H1 (cell line): ENCODE data around the gene PGD. TPM values are rescaled to one million over a fixed set of nuclear protein-coding genes. Genes with fewer than 3 reads are reported as not detected.

Experiments used
- CTCF ChIA-PET: fragments of 300-600 bp; sonication (Branson Sonifier 250); formaldehyde crosslinking; loops from one replicate; lab custom pipeline; 2021; ENCODE audit not compliant: partially characterized antibody; lab: Charles Lee
- POLR2A ChIA-PET: fragments of 300-600 bp; sonication (Branson Sonifier 250); formaldehyde crosslinking; loops from one replicate; lab custom pipeline; 2021; ENCODE audit warnings: inconsistent platforms; ENCODE audit not compliant: partially characterized antibody; lab: Charles Lee
- DNase-seq, 2 experiments: peaks; one replicate each; pipeline versions ENCODE4 v3.0.0 to v3.0.0-alpha.2; 2010 to 2022; ENCODE audit warnings: low spot score in 2 of 2, low read depth in 1 of 2, mixed read lengths in 1 of 2
- FAIRE-seq: peaks from 2 replicates; lab custom pipeline; 2011; peaks lifted over from hg19 to GRCh38; lab: Jason Lieb, UNC
- H2AFZ ChIP-seq: 2 replicates; pipeline ENCODE4 v1.8.1; 2012; ENCODE audit warnings: low read length, inconsistent platforms
- H2AK5ac ChIP-seq: 2 replicates; pipeline ENCODE4 v1.6.1; 2013; ENCODE audit warnings: low read depth, low read length
- H2BK120ac ChIP-seq: replicated peaks from 2 replicates; pipeline ENCODE3; 2013; ENCODE audit warnings: low read depth, low read length, inconsistent platforms
- H2BK12ac ChIP-seq: 2 replicates; pipeline ENCODE4 v1.6.1; 2013; ENCODE audit warnings: low read depth, low read length
- H2BK15ac ChIP-seq: 2 replicates; pipeline ENCODE4 v1.6.1; 2013; ENCODE audit warnings: low read length
- H2BK20ac ChIP-seq: 2 replicates; pipeline ENCODE4 v1.6.1; 2013; ENCODE audit warnings: low read length
- H2BK5ac ChIP-seq: 2 replicates; pipeline ENCODE4 v1.6.1; 2013; ENCODE audit warnings: low read depth, low read length
- H3K14ac ChIP-seq: 2 replicates; pipeline ENCODE4 v1.6.1; 2013; ENCODE audit warnings: inconsistent platforms; ENCODE audit not compliant: insufficient read length
- H3K18ac ChIP-seq: 2 replicates; pipeline ENCODE4 v1.6.1; 2013; ENCODE audit warnings: low read length; ENCODE audit errors: extremely low read depth
- H3K23ac ChIP-seq: 2 replicates; pipeline ENCODE4 v1.6.1; 2013; ENCODE audit warnings: inconsistent platforms; ENCODE audit not compliant: insufficient read length
- H3K23me2 ChIP-seq: 2 replicates; pipeline ENCODE4 v1.6.1; 2013; ENCODE audit warnings: low read depth, low read length
- H3K27ac ChIP-seq: 2 replicates; pipeline ENCODE4 v1.6.1; 2011; ENCODE audit warnings: low read depth, low read length, inconsistent platforms
- H3K27me3 ChIP-seq, 4 experiments: replicated peaks in 1 of 4; 1 replicate in 1 of 4; 2 replicates in 3 of 4; pipeline versions ENCODE4 v1.6.1 to v1.8.1; 2011 to 2013; ENCODE audit warnings: low read length in 3 of 4, mild to moderate bottlenecking in 3 of 4, inconsistent platforms in 2 of 4, mixed read lengths in 2 of 4, moderate library complexity in 1 of 4; ENCODE audit not compliant: control insufficient read depth in 3 of 4, insufficient read depth in 3 of 4; ENCODE audit errors: extremely low read depth in 1 of 4
- H3K36me3 ChIP-seq, 4 experiments: 2 replicates each; pipeline versions ENCODE4 v1.6.1 to v1.8.1; 2011 to 2013; ENCODE audit warnings: mild to moderate bottlenecking in 4 of 4, low read length in 3 of 4, moderate library complexity in 2 of 4, control low read depth in 1 of 4, inconsistent platforms in 1 of 4; ENCODE audit not compliant: insufficient read depth in 4 of 4, control insufficient read depth in 2 of 4
- H3K4ac ChIP-seq: replicated peaks from 2 replicates; pipeline ENCODE3; 2013; ENCODE audit warnings: low read length, low read depth, mixed read lengths, inconsistent platforms; ENCODE audit not compliant: insufficient read length
- H3K4me1 ChIP-seq, 4 experiments: replicated peaks in 1 of 4; 1 replicate in 1 of 4; 2 replicates in 3 of 4; pipeline versions ENCODE4 v1.6.1 to v1.8.1; 2011 to 2013; ENCODE audit warnings: low read length in 3 of 4, inconsistent platforms in 2 of 4, mixed read lengths in 1 of 4; ENCODE audit not compliant: insufficient read depth in 4 of 4, control insufficient read depth in 3 of 4
- H3K4me2 ChIP-seq, 2 experiments: 2 replicates each; pipeline versions ENCODE4 v1.6.1 to v1.8.1; 2011 to 2013; ENCODE audit warnings: low read depth in 2 of 2, low read length in 2 of 2, control low read depth in 1 of 2, inconsistent platforms in 1 of 2, mild to moderate bottlenecking in 1 of 2; ENCODE audit not compliant: insufficient read depth in 1 of 2
- H3K4me3 ChIP-seq, 4 experiments: fragments of 200-600, 300-600 bp in 1 of 4; sonication (generic), shearing (Covaris generic), sonication (Bioruptor Twin) in 1 of 4; 2 replicates each; pipeline versions ENCODE4 v1.5.1 to v1.8.1; 2011 to 2016; ENCODE audit warnings: low read length in 4 of 4, low read depth in 3 of 4, control low read depth in 2 of 4, inconsistent platforms in 2 of 4, mild to moderate bottlenecking in 2 of 4, mixed read lengths in 1 of 4, moderate library complexity in 1 of 4; ENCODE audit not compliant: insufficient read depth in 2 of 4; ENCODE audit errors: extremely low read depth in 1 of 4
- H3K56ac ChIP-seq: replicated peaks from 2 replicates; pipeline ENCODE3; 2013; ENCODE audit warnings: low read depth, mild to moderate bottlenecking, mixed read lengths, low read length, inconsistent platforms; ENCODE audit not compliant: insufficient read length
- H3K79me1 ChIP-seq: 2 replicates; pipeline ENCODE4 v1.6.1; 2013; ENCODE audit warnings: low read depth, low read length, control low read depth
- H3K79me2 ChIP-seq, 2 experiments: 2 replicates each; pipeline versions ENCODE4 v1.6.1 to v1.8.1; 2012 to 2013; ENCODE audit warnings: low read length in 2 of 2, mild to moderate bottlenecking in 2 of 2, inconsistent platforms in 1 of 2; ENCODE audit not compliant: insufficient read depth in 2 of 2, control insufficient read depth in 1 of 2
- H3K9ac ChIP-seq, 4 experiments: replicated peaks in 1 of 4; 1 replicate in 1 of 4; 2 replicates in 3 of 4; pipeline versions ENCODE4 v1.6.1 to v1.8.1; 2011 to 2013; ENCODE audit warnings: low read depth in 3 of 4, low read length in 3 of 4, control low read depth in 2 of 4, mild to moderate bottlenecking in 2 of 4, moderate library complexity in 2 of 4, inconsistent platforms in 1 of 4; ENCODE audit errors: extremely low read depth in 1 of 4
- H3K9me3 ChIP-seq, 2 experiments: 2 replicates each; pipeline versions ENCODE4 v1.6.1 to v1.8.1; 2012 to 2013; ENCODE audit warnings: mild to moderate bottlenecking in 2 of 2, moderate library complexity in 2 of 2, control low read depth in 1 of 2, inconsistent platforms in 1 of 2, low read depth in 1 of 2, low read length in 1 of 2, mixed read lengths in 1 of 2; ENCODE audit not compliant: insufficient read depth in 2 of 2
- H4K20me1 ChIP-seq, 2 experiments: replicated peaks in 1 of 2; 2 replicates each; pipeline versions ENCODE3 to v1.8.1; 2011 to 2013; ENCODE audit warnings: inconsistent platforms in 2 of 2, low read length in 2 of 2, mild to moderate bottlenecking in 1 of 2; ENCODE audit not compliant: insufficient read depth in 2 of 2, control insufficient read depth in 1 of 2
- H4K5ac ChIP-seq: 2 replicates; pipeline ENCODE4 v1.6.1; 2013; ENCODE audit warnings: low read length, low read depth, mixed read lengths, inconsistent platforms; ENCODE audit not compliant: insufficient read length
- H4K8ac ChIP-seq: 2 replicates; pipeline ENCODE4 v1.8.0; 2013; ENCODE audit warnings: mild to moderate bottlenecking, moderate library complexity, low read length, inconsistent platforms; ENCODE audit not compliant: insufficient read depth; ENCODE audit errors: extremely low read depth
- H4K91ac ChIP-seq: replicated peaks from 2 replicates; pipeline ENCODE3; 2013; ENCODE audit warnings: low read length, mixed read lengths, inconsistent platforms; ENCODE audit not compliant: insufficient read length
- CHD2 ChIP-seq: IDR thresholded peaks from 2 replicates; pipeline ENCODE4 v1.6.1; 2012; ENCODE audit warnings: low read length, improper control_type of control experiment
- CTBP2 ChIP-seq: IDR thresholded peaks from 2 replicates; pipeline ENCODE4 v1.7.0; 2011; ENCODE audit warnings: borderline replicate concordance, mild to moderate bottlenecking, moderate library complexity, mixed read lengths, low read length; ENCODE audit not compliant: insufficient read depth, insufficient read length
- HDAC2 ChIP-seq, 2 experiments: fragments of 300-600 bp in 1 of 2; sonication (generic) in 1 of 2; IDR thresholded peaks; 2 replicates each; pipeline ENCODE4 v1.6.1; 2011 to 2012; ENCODE audit warnings: low read depth in 2 of 2, low read length in 2 of 2, mild to moderate bottlenecking in 2 of 2, moderate library complexity in 2 of 2, borderline replicate concordance in 1 of 2, inconsistent platforms in 1 of 2
- JUND ChIP-seq: IDR thresholded peaks from 2 replicates; pipeline ENCODE4 v1.6.1; 2011; ENCODE audit warnings: mild to moderate bottlenecking, improper control_type of control experiment, low read length
- KDM1A ChIP-seq: fragments of 200-600, 300-600 bp; sonication (generic); IDR thresholded peaks from 2 replicates; pipeline ENCODE4 v1.7.1; 2016; ENCODE audit warnings: mild to moderate bottlenecking, low read length, borderline replicate concordance
- PHF8 ChIP-seq: fragments of 200-600 bp; sonication (generic); conservative IDR thresholded peaks from 2 replicates; pipeline ENCODE4 v1.7.1; 2012; ENCODE audit warnings: low read depth, mild to moderate bottlenecking, inconsistent platforms, low read length, moderate library complexity
- POLR2A ChIP-seq, 2 experiments: IDR thresholded peaks; 1 replicate in 1 of 2; 2 replicates in 1 of 2; pipeline ENCODE4 v1.6.1; 2011; ENCODE audit warnings: low read depth in 2 of 2, low read length in 2 of 2, mild to moderate bottlenecking in 2 of 2; ENCODE audit errors: control extremely low read depth in 1 of 2
- POU5F1 ChIP-seq: IDR thresholded peaks from 2 replicates; pipeline ENCODE4 v1.6.1; 2011; ENCODE audit warnings: low read depth, mild to moderate bottlenecking, low read length, moderate library complexity
- RNF2 ChIP-seq: fragments of 200-900, 300-1000 bp; sonication (generic); IDR thresholded peaks from 2 replicates; pipeline ENCODE4 v1.7.1; 2016; ENCODE audit warnings: borderline replicate concordance, low read depth, mild to moderate bottlenecking, antibody characterized with exemption, low read length; ENCODE audit not compliant: poor library complexity, severe bottlenecking; ENCODE audit errors: missing control alignments
- SAP30 ChIP-seq: fragments of 300-600 bp; sonication (generic); IDR thresholded peaks from 2 replicates; pipeline ENCODE4 v1.7.1; 2012; ENCODE audit warnings: low read length, moderate library complexity, mild to moderate bottlenecking, inconsistent platforms; ENCODE audit not compliant: insufficient read depth, insufficient replicate concordance
- SP2 ChIP-seq: IDR thresholded peaks from 2 replicates; pipeline ENCODE4 v1.6.1; 2012; ENCODE audit warnings: mild to moderate bottlenecking, low read length, inconsistent platforms
- SRF ChIP-seq: IDR thresholded peaks from 2 replicates; pipeline ENCODE4 v1.6.1; 2011; ENCODE audit warnings: mild to moderate bottlenecking, low read depth, low read length, moderate library complexity
- TCF12 ChIP-seq: IDR thresholded peaks from 2 replicates; pipeline ENCODE4 v1.6.1; 2011; ENCODE audit warnings: low read depth, mild to moderate bottlenecking, low read length
- WGBS, 2 experiments: shearing (Covaris generic) in 1 of 2; methylation state at CpG; one replicate each; pipeline versions ENCODE4 v1.1.6 to v1.1.7; 2013 to 2015; ENCODE audit warnings: low lambda C conversion rate in 2 of 2, mixed read lengths in 2 of 2, inconsistent platforms in 1 of 2, low coverage in 1 of 2, missing lambda C conversion rate in 1 of 2; ENCODE audit not compliant: insufficient replicate concordance in 2 of 2, insufficient coverage in 1 of 2, insufficient read length in 1 of 2; ENCODE audit errors: extremely low coverage in 1 of 2, missing lambda C conversion rate in 1 of 2; 5-methylcytosine and 5-hydroxymethylcytosine counted together
- polyA plus RNA-seq, 7 experiments: library from polyadenylated mRNA; depleted of rRNA in 3 of 7; stranded (reverse) in 5 of 7; unstranded in 2 of 7; fragments of >200 nt in 5 of 7; fragments of 200-250 nt in 2 of 7; gene quantifications; 1 replicate in 5 of 7; 2 replicates in 1 of 7; 4 replicates in 1 of 7; pipeline versions ENCODE4 v1.2.1 to v1.2.3, GENCODE V29; 2011 to 2013; ENCODE audit warnings: missing spikeins in 2 of 7, mixed read lengths in 2 of 7
- total RNA-seq: library from RNA; stranded (reverse); fragmentation: NEBNext Ultra II Directional; extraction: Animal tissue kit (Norgen Biotek cat#: 25700); gene quantifications from 2 replicates; pipeline ENCODE4 v1.2.1, GENCODE V29; 2021

Gene PGD
- total and polyA plus RNA-seq, 2 of the 8 experiments (the other 6 are each of a cell fraction or from before 2014, with no cell fraction given) = 191 to 331 TPM

DNA sequence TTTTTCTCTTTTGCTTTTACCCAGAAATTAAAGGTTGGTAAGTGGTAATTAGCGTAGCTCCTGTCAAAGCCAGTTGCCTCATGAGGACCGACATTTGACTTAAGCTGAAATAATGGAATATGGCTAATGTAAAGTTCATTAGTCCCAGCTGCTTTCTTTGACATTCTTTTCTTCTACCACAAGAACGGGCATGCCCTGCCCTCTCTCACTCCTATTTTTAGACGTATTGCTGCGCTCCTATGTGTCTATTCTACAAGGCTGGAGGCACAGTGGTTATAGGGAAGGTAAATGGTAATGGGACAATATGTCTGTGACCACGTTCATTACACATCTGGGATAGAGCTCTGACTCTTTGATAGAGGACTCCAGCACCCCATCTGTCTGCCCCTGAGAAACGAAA lies 57.8 kb downstream of the PGD start:
- H3K9me3 ChIP-seq = no peaks in the 10 kb centered on the region
- H3K4me3 ChIP-seq = no peak overlapping the region
- H2AFZ ChIP-seq = no peak overlapping the region
- H3K4me1 ChIP-seq = peaks cover 0 to under 1% (median 0%) of the 10 kb centered on the region in 4 experiments; a peak in 1 of 7 replicates
- no peak overlapping the region for H2BK20ac ChIP-seq
- H3K23me2 ChIP-seq = no peaks in the 10 kb centered on the region
- H3K79me2 ChIP-seq = no peaks in the 10 kb centered on the region
- peaks cover 6 to 36% (median 12%) of the 10 kb centered on the region in 4 experiments; a peak in 7 of 8 replicates for H3K36me3 ChIP-seq
- H4K91ac ChIP-seq = no peak overlapping the region
- DNase-seq (no peak), FAIRE-seq (no peak)
- H3K27ac ChIP-seq = no peak overlapping the region; the same call in 1 of the 2 replicates
- H3K18ac ChIP-seq = no peak overlapping the region
- no peak overlapping the region for H3K4ac ChIP-seq
- no peak overlapping the region for H4K8ac ChIP-seq
- H4K5ac ChIP-seq = no peak overlapping the region
- TF ChIP-seq SAP30 (no peak), POU5F1 (no peak), CHD2 (no peak), SRF (no peak), CTBP2 (no peak), TCF12 (no peak), POLR2A (IDR thresholded peaks at IDR 0.05; ENCODE audit: control extremely low read depth in 1 of 2, low read depth in 2 of 2, low read length in 2 of 2) (no peak), JUND (no peak), KDM1A (no peak), HDAC2 (IDR thresholded peaks at IDR 0.05; ENCODE audit: borderline replicate concordance in 1 of 2, low read depth in 2 of 2, low read length in 2 of 2) (no peak), PHF8 (no peak), RNF2 (no peak), SP2 (no peak)
- no peak overlapping the region for H2BK120ac ChIP-seq
- H2BK12ac ChIP-seq = no peak overlapping the region
- POLR2A ChIA-PET = interaction anchor here (0.9 to 7.9 kb wide), 12 partner anchors 10 to 58 kb away, joined by 3 to 67 read pairs (median 8); partner anchors contain the start of genes CENPS, DFFA, PEX14 and PGD
- WGBS, 2 experiments = 94% methylated on average over 7 of the region's 7 CpGs; no CpG with 5 or more reads in 1 of the 2 experiments
- H3K9ac ChIP-seq = no peak overlapping the region
- no peak overlapping the region for H3K56ac ChIP-seq
- H2BK15ac ChIP-seq = no peak overlapping the region
- H3K14ac ChIP-seq = no peak overlapping the region
- no peaks in the 10 kb centered on the region for H3K79me1 ChIP-seq
- no peaks in the 10 kb centered on the region for H3K27me3 ChIP-seq
- no peak overlapping the region for H3K4me2 ChIP-seq
- no peak overlapping the region for H2AK5ac ChIP-seq
- CTCF ChIA-PET = interaction anchor here (0.5 to 7.4 kb wide), 15 partner anchors 11 to 487 kb away, joined by 3 to 43 read pairs (median 4); partner anchors contain the start of gene CENPS
- peaks cover 0 to 4% of the 10 kb centered on the region in 2 experiments for H4K20me1 ChIP-seq
- no peak overlapping the region for H3K23ac ChIP-seq
- no peak overlapping the region for H2BK5ac ChIP-seq
